ENCODE results near the gene TMEM170B. TPM values are rescaled to one million over a fixed set of nuclear protein-coding genes. Genes with fewer than 3 reads are reported as not detected.
A peak's percentile ranks its signal among the peaks of the same experiment; 100 is the strongest.

The TMEM170B gene
- polyA plus RNA-seq, 1 donor (not counting 4 experiments of a cell fraction or from before 2014, with no cell fraction given), result 0.08 TPM

GRCh38 chr6:11536795-11537194 lies 754 bp upstream of the TMEM170B start:
- H3K9ac ChIP-seq (ENCODE audit: control insufficient read depth, extremely low read depth, insufficient read depth, low read length), result no peak overlapping the region
- no peaks in the 10 kb centered on the region for H3K9me1 ChIP-seq (ENCODE audit: control insufficient read depth, extremely low read depth, insufficient read depth, low read length)
- H4K20me1 ChIP-seq (ENCODE audit: control insufficient read depth, extremely low read depth, insufficient read depth, low read length), result no peaks in the 10 kb centered on the region
- TF ChIP-seq CTCF (optimal IDR thresholded peaks at IDR 0.05 in 1 of 3, IDR thresholded peaks at IDR 0.05 in 1 of 3, conservative IDR thresholded peaks at IDR 0.05 in 1 of 3; ENCODE audit: extremely low read depth in 1 of 3, insufficient read depth in 2 of 3, low read length in 3 of 3), result no peak
- TF ChIP-seq EZH2 (IDR thresholded peaks at IDR 0.05; ENCODE audit: low read length), result no peak
- no peak for DNase-seq (ENCODE audit: low read depth, low spot score)
- H3K4me2 ChIP-seq (ENCODE audit: control insufficient read depth, extremely low read depth, insufficient read depth, low read depth, low read length), result peak overlapping the region; percentile 63
- no peak for FAIRE-seq
- H3K9me3 ChIP-seq (ENCODE audit: control insufficient read depth, low read depth, low read length), result no peaks in the 10 kb centered on the region
- H3K27me3 ChIP-seq (ENCODE audit: control insufficient read depth, extremely low read depth, insufficient read depth, low read length), result peaks cover 26% of the 10 kb centered on the region
- no peaks in the 10 kb centered on the region for H3K79me2 ChIP-seq (ENCODE audit: control insufficient read depth, insufficient read depth, low read length)
- dilution Hi-C loops (cut with MboI; ENCODE audit: extremely low pct_ligation_motif_present, low sequenced_read_pairs), result no loop called here
- no peaks in the 10 kb centered on the region for H3K36me3 ChIP-seq (ENCODE audit: control insufficient read depth in 2 of 2, extremely low read depth in 1 of 2, insufficient read depth in 2 of 2, low read length in 2 of 2)
- H2AFZ ChIP-seq (ENCODE audit: control insufficient read depth, low read length), result no peak overlapping the region
- H3K4me3 ChIP-seq (ENCODE audit: control insufficient read depth in 2 of 3, extremely low read depth in 1 of 3, insufficient read depth in 2 of 3, low read depth in 1 of 3, low read length in 3 of 3), result peak overlapping the region; percentile 58 to 65 (median 58)
- no peaks in the 10 kb centered on the region for H3K4me1 ChIP-seq (ENCODE audit: control insufficient read depth, extremely low read depth, insufficient read depth, low read length)
- no peak overlapping the region for H3K27ac ChIP-seq (ENCODE audit: control insufficient read depth, insufficient read depth, low read length)

- Histone ChIP-seq H4K20me1 (ENCODE audit: control insufficient read depth, extremely low read depth, insufficient read depth, low read length) (no peaks in the 10 kb centered on the region), H3K4me3 (ENCODE audit: control insufficient read depth in 2 of 3, extremely low read depth in 1 of 3, insufficient read depth in 2 of 3, low read depth in 1 of 3, low read length in 3 of 3) (peak overlapping the region; percentile 58 to 65 (median 58)), H3K4me2 (ENCODE audit: control insufficient read depth, extremely low read depth, insufficient read depth, low read depth, low read length) (peak overlapping the region; percentile 63), H3K36me3 (ENCODE audit: control insufficient read depth in 2 of 2, extremely low read depth in 1 of 2, insufficient read depth in 2 of 2, low read length in 2 of 2) (no peaks in the 10 kb centered on the region), H3K4me1 (ENCODE audit: control insufficient read depth, extremely low read depth, insufficient read depth, low read length) (no peaks in the 10 kb centered on the region), H3K9me1 (ENCODE audit: control insufficient read depth, extremely low read depth, insufficient read depth, low read length) (no peaks in the 10 kb centered on the region), H2AFZ (ENCODE audit: control insufficient read depth, low read length) (peak overlapping the region; percentile 46), H3K9me3 (ENCODE audit: control insufficient read depth, low read depth, low read length) (no peaks in the 10 kb centered on the region), H3K9ac (ENCODE audit: control insufficient read depth, extremely low read depth, insufficient read depth, low read length) (no peak overlapping the region), H3K79me2 (ENCODE audit: control insufficient read depth, insufficient read depth, low read length) (no peaks in the 10 kb centered on the region), H3K27me3 (ENCODE audit: control insufficient read depth, extremely low read depth, insufficient read depth, low read length) (peaks cover 26% of the 10 kb centered on the region), H3K27ac (ENCODE audit: control insufficient read depth, insufficient read depth, low read length) (no peak overlapping the region)
- TF ChIP-seq CTCF (optimal IDR thresholded peaks at IDR 0.05 in 1 of 3, IDR thresholded peaks at IDR 0.05 in 1 of 3, conservative IDR thresholded peaks at IDR 0.05 in 1 of 3; ENCODE audit: extremely low read depth in 1 of 3, insufficient read depth in 2 of 3, low read length in 3 of 3), result no peak
- peak; percentile 99 for TF ChIP-seq EZH2 (IDR thresholded peaks at IDR 0.05; ENCODE audit: low read length)
- DNase-seq (ENCODE audit: low read depth, low spot score) (no peak), FAIRE-seq (no peak)
- dilution Hi-C loops (cut with MboI; ENCODE audit: extremely low pct_ligation_motif_present, low sequenced_read_pairs), result no loop called here
Measured at GRCh38 chr6:11538052-11538818, 686 bp downstream of the TMEM170B start.
